ENCODE measurements around the gene HAGHL.

The HAGHL gene, protein sequence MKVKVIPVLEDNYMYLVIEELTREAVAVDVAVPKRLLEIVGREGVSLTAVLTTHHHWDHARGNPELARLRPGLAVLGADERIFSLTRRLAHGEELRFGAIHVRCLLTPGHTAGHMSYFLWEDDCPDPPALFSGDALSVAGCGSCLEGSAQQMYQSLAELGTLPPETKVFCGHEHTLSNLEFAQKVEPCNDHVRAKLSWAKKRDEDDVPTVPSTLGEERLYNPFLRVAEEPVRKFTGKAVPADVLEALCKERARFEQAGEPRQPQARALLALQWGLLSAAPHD

GRCh38 chr16:726438-727290, at the start of gene HAGHL, which contains the start of gene CCDC78:
Gene HAGHL, plus strand, starts transcription at chr16:727106. Its CDS starts 404 bp downstream, at chr16:727510.
Gene CCDC78, minus strand, starts transcription at chr16:726443. Its CDS starts 76 bp downstream, at chr16:726367.
- no peak within 1 kb of the TSS for H3K27ac ChIP-seq (ENCODE audit: low read depth, low read length)

GRCh38 chr16:677316-678190, 49.4 kb upstream of the HAGHL start:
- Histone ChIP-seq H3K27ac (ENCODE audit: low read depth, low read length) (no peak overlapping the region), H3K27me3 (ENCODE audit: control insufficient read depth in 1 of 2, insufficient read depth in 2 of 2, low read length in 2 of 2) (no peaks in the 10 kb centered on the region), H3K9me3 (ENCODE audit: control insufficient read depth in 1 of 2, low read length in 2 of 2) (no peaks in the 10 kb centered on the region), H3K36me3 (ENCODE audit: control insufficient read depth in 1 of 2, insufficient read depth in 2 of 2, low read length in 2 of 2) (peaks cover 16 to 29% of the 10 kb centered on the region in 2 donors), H3K4me1 (ENCODE audit: control insufficient read depth in 1 of 2, insufficient read depth in 2 of 2, low read length in 2 of 2) (peaks cover 29 to 41% of the 10 kb centered on the region in 2 donors), H3K4me3 (ENCODE audit: low read depth in 1 of 2, low read length in 2 of 2) (peak overlapping the region in 1 of 2 donors; percentile 35), H3K9ac (ENCODE audit: low read depth in 1 of 2, low read length in 2 of 2) (no peak overlapping the region)

More at GRCh38 chr16:726438-727290, at the start of gene HAGHL, which contains the start of gene CCDC78:
- no peaks in the 10 kb centered on the region for H3K9me3 ChIP-seq (ENCODE audit: control insufficient read depth in 1 of 2, low read length in 2 of 2)
- H3K36me3 ChIP-seq (ENCODE audit: control insufficient read depth in 1 of 2, insufficient read depth in 2 of 2, low read length in 2 of 2), result peaks cover 0 to 4% of the 10 kb centered on the region in 2 donors
- peaks cover 0 to 22% of the 10 kb centered on the region in 2 donors for H3K4me1 ChIP-seq (ENCODE audit: control insufficient read depth in 1 of 2, insufficient read depth in 2 of 2, low read length in 2 of 2)
- H3K27me3 ChIP-seq (ENCODE audit: control insufficient read depth in 1 of 2, insufficient read depth in 2 of 2, low read length in 2 of 2), result peaks cover 15 to 22% of the 10 kb centered on the region in 2 donors
- peak within 1 kb of the TSS in 1 of 2 donors; percentile 18 for H3K9ac ChIP-seq (ENCODE audit: low read depth in 1 of 2, low read length in 2 of 2)
- H3K4me3 ChIP-seq (ENCODE audit: low read depth in 1 of 2, low read length in 2 of 2), result peak within 1 kb of the TSS; percentile 59 to 61

- no peak overlapping the region for H3K9ac ChIP-seq (ENCODE audit: low read depth in 1 of 2, low read length in 2 of 2)
- no peaks in the 10 kb centered on the region for H3K9me3 ChIP-seq (ENCODE audit: control insufficient read depth in 1 of 2, low read length in 2 of 2)
- H3K4me3 ChIP-seq (ENCODE audit: low read depth in 1 of 2, low read length in 2 of 2), result no peak overlapping the region
- peaks cover 32 to 48% of the 10 kb centered on the region in 2 donors for H3K4me1 ChIP-seq (ENCODE audit: control insufficient read depth in 1 of 2, insufficient read depth in 2 of 2, low read length in 2 of 2)
- H3K36me3 ChIP-seq (ENCODE audit: control insufficient read depth in 1 of 2, insufficient read depth in 2 of 2, low read length in 2 of 2), result peaks cover 18 to 29% of the 10 kb centered on the region in 2 donors
- no peaks in the 10 kb centered on the region for H3K27me3 ChIP-seq (ENCODE audit: control insufficient read depth in 1 of 2, insufficient read depth in 2 of 2, low read length in 2 of 2)
- H3K27ac ChIP-seq (ENCODE audit: low read depth, low read length), result no peak overlapping the region
Observed at GRCh38 chr16:678209-678857, 48.6 kb upstream of the HAGHL start.

- peak overlapping the region; percentile 35 to 72 for H3K4me3 ChIP-seq (ENCODE audit: low read depth in 1 of 2, low read length in 2 of 2)
- no peaks in the 10 kb centered on the region for H3K27me3 ChIP-seq (ENCODE audit: control insufficient read depth in 1 of 2, insufficient read depth in 2 of 2, low read length in 2 of 2)
- peaks cover 34 to 53% of the 10 kb centered on the region in 2 donors for H3K4me1 ChIP-seq (ENCODE audit: control insufficient read depth in 1 of 2, insufficient read depth in 2 of 2, low read length in 2 of 2)
- no peaks in the 10 kb centered on the region for H3K9me3 ChIP-seq (ENCODE audit: control insufficient read depth in 1 of 2, low read length in 2 of 2)
- peak overlapping the region; percentile 57 for H3K27ac ChIP-seq (ENCODE audit: low read depth, low read length)
- peaks cover 18 to 22% of the 10 kb centered on the region in 2 donors for H3K36me3 ChIP-seq (ENCODE audit: control insufficient read depth in 1 of 2, insufficient read depth in 2 of 2, low read length in 2 of 2)
- H3K9ac ChIP-seq (ENCODE audit: low read depth in 1 of 2, low read length in 2 of 2), result peak overlapping the region in 1 of 2 donors; percentile 2
Observed at GRCh38 chr16:678858-679813, 47.8 kb upstream of the HAGHL start.

DNA sequence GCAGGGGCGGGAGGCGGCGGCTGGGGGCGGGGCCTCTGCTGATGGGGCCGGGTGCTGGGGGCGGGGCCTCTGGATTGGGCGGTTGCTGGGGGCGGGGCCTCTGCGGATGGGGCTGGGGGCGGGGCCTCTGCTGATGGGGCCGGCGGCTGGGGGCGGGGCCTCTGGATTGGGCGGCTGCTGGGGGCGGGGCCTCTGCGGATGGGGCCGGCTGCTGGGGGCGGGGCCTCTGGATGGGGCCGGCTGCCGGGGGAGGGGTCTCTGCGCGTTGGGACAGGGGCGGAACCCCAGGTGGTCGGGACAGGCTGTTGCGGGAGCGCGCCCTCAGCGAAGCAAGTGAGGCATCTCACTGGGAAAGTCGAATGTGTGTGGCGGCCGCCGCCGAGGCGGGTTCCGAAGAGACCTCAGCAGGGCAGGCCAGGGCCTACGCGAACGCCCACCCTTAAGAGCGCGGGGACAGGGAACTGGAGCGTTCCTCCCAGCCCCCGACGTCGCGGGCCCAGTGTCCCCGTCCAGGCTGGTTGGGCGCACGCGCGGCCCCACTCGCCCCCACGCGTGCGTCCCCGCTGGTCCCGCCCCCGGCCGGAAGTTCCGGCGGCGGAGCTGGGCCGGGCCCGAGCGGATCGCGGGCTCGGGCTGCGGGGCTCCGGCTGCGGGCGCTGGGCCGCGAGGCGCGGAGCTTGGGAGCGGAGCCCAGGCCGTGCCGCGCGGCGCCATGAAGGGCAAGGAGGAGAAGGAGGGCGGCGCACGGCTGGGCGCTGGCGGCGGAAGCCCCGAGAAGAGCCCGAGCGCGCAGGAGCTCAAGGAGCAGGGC, 46.9 kb upstream of the HAGHL start, which contains the start of gene STUB1:
TSS of gene STUB1 (plus strand) at position 597 of the 811 bp plus-strand sequence. CDS start at position 713, 116 bp downstream.
- Histone ChIP-seq H3K36me3 (ENCODE audit: control insufficient read depth in 1 of 2, insufficient read depth in 2 of 2, low read length in 2 of 2) (peaks cover 18 to 21% of the 10 kb centered on the region in 2 donors), H3K9ac (ENCODE audit: low read depth in 1 of 2, low read length in 2 of 2) (peak within 1 kb of the TSS; percentile 78 to 80), H3K4me3 (ENCODE audit: low read depth in 1 of 2, low read length in 2 of 2) (peak within 1 kb of the TSS; percentile 79 to 84), H3K27me3 (ENCODE audit: control insufficient read depth in 1 of 2, insufficient read depth in 2 of 2, low read length in 2 of 2) (no peaks in the 10 kb centered on the region), H3K9me3 (ENCODE audit: control insufficient read depth in 1 of 2, low read length in 2 of 2) (no peaks in the 10 kb centered on the region), H3K27ac (ENCODE audit: low read depth, low read length) (peak within 1 kb of the TSS; percentile 97), H3K4me1 (ENCODE audit: control insufficient read depth in 1 of 2, insufficient read depth in 2 of 2, low read length in 2 of 2) (peaks cover 33 to 55% of the 10 kb centered on the region in 2 donors)

DNA sequence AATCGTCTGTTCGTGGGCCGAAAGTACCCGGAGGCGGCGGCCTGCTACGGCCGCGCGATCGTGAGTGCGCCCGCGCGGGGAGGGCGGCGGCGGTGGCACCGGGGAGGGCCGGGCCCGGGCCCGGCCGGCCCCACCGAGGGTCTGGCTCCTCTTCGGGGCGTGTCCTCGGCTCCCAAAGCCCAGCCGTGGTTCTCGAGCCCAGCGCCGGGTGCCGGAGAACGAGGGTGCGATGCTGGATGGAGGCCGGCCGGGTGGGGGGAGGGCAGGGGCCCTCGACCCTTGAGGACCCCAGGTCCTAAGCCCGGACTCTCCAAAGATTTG, 46.3 kb upstream of the HAGHL start:
- peak overlapping the region; percentile 50 for H3K27ac ChIP-seq (ENCODE audit: low read depth, low read length)
- peak overlapping the region; percentile 79 to 84 for H3K4me3 ChIP-seq (ENCODE audit: low read depth in 1 of 2, low read length in 2 of 2)
- no peaks in the 10 kb centered on the region for H3K9me3 ChIP-seq (ENCODE audit: control insufficient read depth in 1 of 2, low read length in 2 of 2)
- peaks cover 29 to 56% of the 10 kb centered on the region in 2 donors for H3K4me1 ChIP-seq (ENCODE audit: control insufficient read depth in 1 of 2, insufficient read depth in 2 of 2, low read length in 2 of 2)
- H3K27me3 ChIP-seq (ENCODE audit: control insufficient read depth in 1 of 2, insufficient read depth in 2 of 2, low read length in 2 of 2), result no peaks in the 10 kb centered on the region
- peaks cover 18 to 25% of the 10 kb centered on the region in 2 donors for H3K36me3 ChIP-seq (ENCODE audit: control insufficient read depth in 1 of 2, insufficient read depth in 2 of 2, low read length in 2 of 2)
- H3K9ac ChIP-seq (ENCODE audit: low read depth in 1 of 2, low read length in 2 of 2), result peak overlapping the region; percentile 76 to 78

DNA sequence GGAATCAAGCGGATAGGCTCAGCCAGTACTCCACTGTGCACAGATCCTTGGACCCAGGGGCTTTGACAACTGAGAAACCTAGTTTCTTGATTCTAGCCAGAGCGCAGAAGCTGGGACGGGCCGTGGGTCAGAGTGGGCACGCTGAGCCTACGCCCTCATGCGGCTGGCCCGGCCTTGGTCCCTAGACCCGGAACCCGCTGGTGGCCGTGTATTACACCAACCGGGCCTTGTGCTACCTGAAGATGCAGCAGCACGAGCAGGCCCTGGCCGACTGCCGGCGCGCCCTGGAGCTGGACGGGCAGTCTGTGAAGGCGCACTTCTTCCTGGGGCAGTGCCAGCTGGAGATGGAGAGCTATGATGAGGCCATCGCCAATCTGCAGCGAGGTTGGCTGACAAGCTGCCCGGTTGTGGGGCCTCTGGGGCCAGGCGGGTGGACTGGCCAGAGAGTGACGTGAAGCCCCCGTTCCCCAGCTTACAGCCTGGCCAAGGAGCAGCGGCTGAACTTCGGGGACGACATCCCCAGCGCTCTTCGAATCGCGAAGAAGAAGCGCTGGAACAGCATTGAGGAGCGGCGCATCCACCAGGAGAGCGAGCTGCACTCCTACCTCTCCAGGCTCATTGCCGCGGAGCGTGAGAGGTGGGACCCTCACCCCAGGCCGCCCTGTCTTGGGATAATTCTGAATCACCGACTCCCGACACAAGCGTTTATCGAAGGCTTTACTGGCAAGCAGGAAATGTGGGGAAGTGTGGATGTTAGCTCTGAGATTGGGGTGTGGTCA, 45.8 kb upstream of the HAGHL start:
- Histone ChIP-seq H3K27ac (ENCODE audit: low read depth, low read length) (peak overlapping the region; percentile 39), H3K9me3 (ENCODE audit: control insufficient read depth in 1 of 2, low read length in 2 of 2) (no peaks in the 10 kb centered on the region), H3K4me3 (ENCODE audit: low read depth in 1 of 2, low read length in 2 of 2) (peak overlapping the region; percentile 79 to 84), H3K27me3 (ENCODE audit: control insufficient read depth in 1 of 2, insufficient read depth in 2 of 2, low read length in 2 of 2) (no peaks in the 10 kb centered on the region), H3K4me1 (ENCODE audit: control insufficient read depth in 1 of 2, insufficient read depth in 2 of 2, low read length in 2 of 2) (peaks cover 27 to 54% of the 10 kb centered on the region in 2 donors), H3K36me3 (ENCODE audit: control insufficient read depth in 1 of 2, insufficient read depth in 2 of 2, low read length in 2 of 2) (peaks cover 18 to 25% of the 10 kb centered on the region in 2 donors), H3K9ac (ENCODE audit: low read depth in 1 of 2, low read length in 2 of 2) (peak overlapping the region; percentile 76 to 78)

All from duodenal mucosa (tissue), 2 donors.